ENCODE measurements around the gene GLIS1. TPM values are rescaled to one million over a fixed set of nuclear protein-coding genes. Genes with fewer than 3 reads are reported as not detected.

Gene GLIS1
- total RNA-seq, 1 experiment from 2014 or later: 0.24 TPM

DNA sequence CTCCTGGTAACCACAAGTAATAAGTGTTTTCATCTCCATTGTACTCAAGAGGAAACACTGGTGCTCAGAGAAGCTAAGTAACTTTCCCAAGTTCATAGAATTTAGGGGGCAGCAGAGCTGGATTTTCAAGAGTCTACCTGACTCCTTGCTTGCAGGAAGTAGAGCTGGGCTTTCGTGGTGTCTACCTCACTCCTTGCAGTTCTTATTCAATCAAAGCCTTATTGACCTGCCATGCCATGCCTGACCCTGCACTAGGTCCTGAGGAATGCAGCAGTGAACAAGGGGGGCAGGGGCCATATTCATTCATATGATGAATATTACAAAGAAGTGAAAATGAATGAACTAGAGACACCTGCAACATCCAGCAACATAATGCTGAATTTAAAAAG, 93.3 kb downstream of the GLIS1 start:
- ChIA-PET CTCF (no interaction called here), POLR2A (no interaction called here)
- DNase-seq (ENCODE audit: low spot score): no peak
- peaks cover 12% of the 10 kb centered on the region; the same call in 1 of the 2 replicates for H3K4me1 Mint-ChIP-seq
- ATAC-seq: no peak
- H3K27ac Mint-ChIP-seq: no peak overlapping the region
- no peaks in the 10 kb centered on the region for H3K9me3 Mint-ChIP-seq
- no peaks in the 10 kb centered on the region for H3K36me3 Mint-ChIP-seq
- TF ChIP-seq, protein P1, sequence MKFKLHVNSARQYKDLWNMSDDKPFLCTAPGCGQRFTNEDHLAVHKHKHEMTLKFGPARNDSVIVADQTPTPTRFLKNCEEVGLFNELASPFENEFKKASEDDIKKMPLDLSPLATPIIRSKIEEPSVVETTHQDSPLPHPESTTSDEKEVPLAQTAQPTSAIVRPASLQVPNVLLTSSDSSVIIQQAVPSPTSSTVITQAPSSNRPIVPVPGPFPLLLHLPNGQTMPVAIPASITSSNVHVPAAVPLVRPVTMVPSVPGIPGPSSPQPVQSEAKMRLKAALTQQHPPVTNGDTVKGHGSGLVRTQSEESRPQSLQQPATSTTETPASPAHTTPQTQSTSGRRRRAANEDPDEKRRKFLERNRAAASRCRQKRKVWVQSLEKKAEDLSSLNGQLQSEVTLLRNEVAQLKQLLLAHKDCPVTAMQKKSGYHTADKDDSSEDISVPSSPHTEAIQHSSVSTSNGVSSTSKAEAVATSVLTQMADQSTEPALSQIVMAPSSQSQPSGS (CRISPR knock-in tag; IDR thresholded peaks at IDR 0.05; ENCODE audit: borderline replicate concordance, low read depth): no peak
- TF ChIP-seq, protein P2, sequence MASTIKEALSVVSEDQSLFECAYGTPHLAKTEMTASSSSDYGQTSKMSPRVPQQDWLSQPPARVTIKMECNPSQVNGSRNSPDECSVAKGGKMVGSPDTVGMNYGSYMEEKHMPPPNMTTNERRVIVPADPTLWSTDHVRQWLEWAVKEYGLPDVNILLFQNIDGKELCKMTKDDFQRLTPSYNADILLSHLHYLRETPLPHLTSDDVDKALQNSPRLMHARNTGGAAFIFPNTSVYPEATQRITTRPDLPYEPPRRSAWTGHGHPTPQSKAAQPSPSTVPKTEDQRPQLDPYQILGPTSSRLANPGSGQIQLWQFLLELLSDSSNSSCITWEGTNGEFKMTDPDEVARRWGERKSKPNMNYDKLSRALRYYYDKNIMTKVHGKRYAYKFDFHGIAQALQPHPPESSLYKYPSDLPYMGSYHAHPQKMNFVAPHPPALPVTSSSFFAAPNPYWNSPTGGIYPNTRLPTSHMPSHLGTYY (CRISPR knock-in tag; IDR thresholded peaks at IDR 0.05): no peak
- TF ChIP-seq NFE2L1 (CRISPR knock-in tag; IDR thresholded peaks at IDR 0.05) (no peak), GTF2I (CRISPR knock-in tag; conservative IDR thresholded peaks at IDR 0.05) (no peak), IRF2 (CRISPR knock-in tag; IDR thresholded peaks at IDR 0.05; ENCODE audit: borderline replicate concordance, low read depth) (no peak), ETV6 (CRISPR knock-in tag; IDR thresholded peaks at IDR 0.05) (no peak), JAZF1 (CRISPR knock-in tag; IDR thresholded peaks at IDR 0.05) (no peak), ZNF121 (CRISPR knock-in tag; IDR thresholded peaks at IDR 0.05) (no peak), ATF1 (CRISPR knock-in tag; IDR thresholded peaks at IDR 0.05) (no peak), ZNF219 (CRISPR knock-in tag; IDR thresholded peaks at IDR 0.05; ENCODE audit: borderline replicate concordance) (no peak), TEAD1 (CRISPR knock-in tag; IDR thresholded peaks at IDR 0.05) (no peak)
- TF ChIP-seq, protein P3, sequence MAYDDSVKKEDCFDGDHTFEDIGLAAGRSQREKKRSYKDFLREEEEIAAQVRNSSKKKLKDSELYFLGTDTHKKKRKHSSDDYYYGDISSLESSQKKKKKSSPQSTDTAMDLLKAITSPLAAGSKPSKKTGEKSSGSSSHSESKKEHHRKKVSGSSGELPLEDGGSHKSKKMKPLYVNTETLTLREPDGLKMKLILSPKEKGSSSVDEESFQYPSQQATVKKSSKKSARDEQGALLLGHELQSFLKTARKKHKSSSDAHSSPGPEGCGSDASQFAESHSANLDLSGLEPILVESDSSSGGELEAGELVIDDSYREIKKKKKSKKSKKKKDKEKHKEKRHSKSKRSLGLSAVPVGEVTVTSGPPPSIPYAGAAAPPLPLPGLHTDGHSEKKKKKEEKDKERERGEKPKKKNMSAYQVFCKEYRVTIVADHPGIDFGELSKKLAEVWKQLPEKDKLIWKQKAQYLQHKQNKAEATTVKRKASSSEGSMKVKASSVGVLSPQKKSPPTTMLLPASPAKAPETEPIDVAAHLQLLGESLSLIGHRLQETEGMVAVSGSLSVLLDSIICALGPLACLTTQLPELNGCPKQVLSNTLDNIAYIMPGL (CRISPR knock-in tag; IDR thresholded peaks at IDR 0.05): no peak
- TF ChIP-seq, protein P4, sequence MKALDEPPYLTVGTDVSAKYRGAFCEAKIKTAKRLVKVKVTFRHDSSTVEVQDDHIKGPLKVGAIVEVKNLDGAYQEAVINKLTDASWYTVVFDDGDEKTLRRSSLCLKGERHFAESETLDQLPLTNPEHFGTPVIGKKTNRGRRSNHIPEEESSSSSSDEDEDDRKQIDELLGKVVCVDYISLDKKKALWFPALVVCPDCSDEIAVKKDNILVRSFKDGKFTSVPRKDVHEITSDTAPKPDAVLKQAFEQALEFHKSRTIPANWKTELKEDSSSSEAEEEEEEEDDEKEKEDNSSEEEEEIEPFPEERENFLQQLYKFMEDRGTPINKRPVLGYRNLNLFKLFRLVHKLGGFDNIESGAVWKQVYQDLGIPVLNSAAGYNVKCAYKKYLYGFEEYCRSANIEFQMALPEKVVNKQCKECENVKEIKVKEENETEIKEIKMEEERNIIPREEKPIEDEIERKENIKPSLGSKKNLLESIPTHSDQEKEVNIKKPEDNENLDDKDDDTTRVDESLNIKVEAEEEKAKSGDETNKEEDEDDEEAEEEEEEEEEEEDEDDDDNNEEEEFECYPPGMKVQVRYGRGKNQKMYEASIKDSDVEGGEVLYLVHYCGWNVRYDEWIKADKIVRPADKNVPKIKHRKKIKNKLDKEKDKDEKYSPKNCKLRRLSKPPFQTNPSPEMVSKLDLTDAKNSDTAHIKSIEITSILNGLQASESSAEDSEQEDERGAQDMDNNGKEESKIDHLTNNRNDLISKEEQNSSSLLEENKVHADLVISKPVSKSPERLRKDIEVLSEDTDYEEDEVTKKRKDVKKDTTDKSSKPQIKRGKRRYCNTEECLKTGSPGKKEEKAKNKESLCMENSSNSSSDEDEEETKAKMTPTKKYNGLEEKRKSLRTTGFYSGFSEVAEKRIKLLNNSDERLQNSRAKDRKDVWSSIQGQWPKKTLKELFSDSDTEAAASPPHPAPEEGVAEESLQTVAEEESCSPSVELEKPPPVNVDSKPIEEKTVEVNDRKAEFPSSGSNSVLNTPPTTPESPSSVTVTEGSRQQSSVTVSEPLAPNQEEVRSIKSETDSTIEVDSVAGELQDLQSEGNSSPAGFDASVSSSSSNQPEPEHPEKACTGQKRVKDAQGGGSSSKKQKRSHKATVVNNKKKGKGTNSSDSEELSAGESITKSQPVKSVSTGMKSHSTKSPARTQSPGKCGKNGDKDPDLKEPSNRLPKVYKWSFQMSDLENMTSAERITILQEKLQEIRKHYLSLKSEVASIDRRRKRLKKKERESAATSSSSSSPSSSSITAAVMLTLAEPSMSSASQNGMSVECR (CRISPR knock-in tag; IDR thresholded peaks at IDR 0.05; ENCODE audit: borderline replicate concordance): no peak
- TF ChIP-seq, protein P5, sequence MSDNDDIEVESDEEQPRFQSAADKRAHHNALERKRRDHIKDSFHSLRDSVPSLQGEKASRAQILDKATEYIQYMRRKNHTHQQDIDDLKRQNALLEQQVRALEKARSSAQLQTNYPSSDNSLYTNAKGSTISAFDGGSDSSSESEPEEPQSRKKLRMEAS (CRISPR knock-in tag; IDR thresholded peaks at IDR 0.05): no peak
- TF ChIP-seq, protein P6, sequence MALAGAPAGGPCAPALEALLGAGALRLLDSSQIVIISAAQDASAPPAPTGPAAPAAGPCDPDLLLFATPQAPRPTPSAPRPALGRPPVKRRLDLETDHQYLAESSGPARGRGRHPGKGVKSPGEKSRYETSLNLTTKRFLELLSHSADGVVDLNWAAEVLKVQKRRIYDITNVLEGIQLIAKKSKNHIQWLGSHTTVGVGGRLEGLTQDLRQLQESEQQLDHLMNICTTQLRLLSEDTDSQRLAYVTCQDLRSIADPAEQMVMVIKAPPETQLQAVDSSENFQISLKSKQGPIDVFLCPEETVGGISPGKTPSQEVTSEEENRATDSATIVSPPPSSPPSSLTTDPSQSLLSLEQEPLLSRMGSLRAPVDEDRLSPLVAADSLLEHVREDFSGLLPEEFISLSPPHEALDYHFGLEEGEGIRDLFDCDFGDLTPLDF (CRISPR knock-in tag; IDR thresholded peaks at IDR 0.05): no peak
- TF ChIP-seq, protein P7, sequence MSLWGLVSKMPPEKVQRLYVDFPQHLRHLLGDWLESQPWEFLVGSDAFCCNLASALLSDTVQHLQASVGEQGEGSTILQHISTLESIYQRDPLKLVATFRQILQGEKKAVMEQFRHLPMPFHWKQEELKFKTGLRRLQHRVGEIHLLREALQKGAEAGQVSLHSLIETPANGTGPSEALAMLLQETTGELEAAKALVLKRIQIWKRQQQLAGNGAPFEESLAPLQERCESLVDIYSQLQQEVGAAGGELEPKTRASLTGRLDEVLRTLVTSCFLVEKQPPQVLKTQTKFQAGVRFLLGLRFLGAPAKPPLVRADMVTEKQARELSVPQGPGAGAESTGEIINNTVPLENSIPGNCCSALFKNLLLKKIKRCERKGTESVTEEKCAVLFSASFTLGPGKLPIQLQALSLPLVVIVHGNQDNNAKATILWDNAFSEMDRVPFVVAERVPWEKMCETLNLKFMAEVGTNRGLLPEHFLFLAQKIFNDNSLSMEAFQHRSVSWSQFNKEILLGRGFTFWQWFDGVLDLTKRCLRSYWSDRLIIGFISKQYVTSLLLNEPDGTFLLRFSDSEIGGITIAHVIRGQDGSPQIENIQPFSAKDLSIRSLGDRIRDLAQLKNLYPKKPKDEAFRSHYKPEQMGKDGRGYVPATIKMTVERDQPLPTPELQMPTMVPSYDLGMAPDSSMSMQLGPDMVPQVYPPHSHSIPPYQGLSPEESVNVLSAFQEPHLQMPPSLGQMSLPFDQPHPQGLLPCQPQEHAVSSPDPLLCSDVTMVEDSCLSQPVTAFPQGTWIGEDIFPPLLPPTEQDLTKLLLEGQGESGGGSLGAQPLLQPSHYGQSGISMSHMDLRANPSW (CRISPR knock-in tag; conservative IDR thresholded peaks at IDR 0.05; ENCODE audit: low read depth): no peak
- TF ChIP-seq, protein P8, sequence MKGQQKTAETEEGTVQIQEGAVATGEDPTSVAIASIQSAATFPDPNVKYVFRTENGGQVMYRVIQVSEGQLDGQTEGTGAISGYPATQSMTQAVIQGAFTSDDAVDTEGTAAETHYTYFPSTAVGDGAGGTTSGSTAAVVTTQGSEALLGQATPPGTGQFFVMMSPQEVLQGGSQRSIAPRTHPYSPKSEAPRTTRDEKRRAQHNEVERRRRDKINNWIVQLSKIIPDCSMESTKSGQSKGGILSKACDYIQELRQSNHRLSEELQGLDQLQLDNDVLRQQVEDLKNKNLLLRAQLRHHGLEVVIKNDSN (CRISPR knock-in tag; IDR thresholded peaks at IDR 0.05): no peak
- H3K27me3 Mint-ChIP-seq (ENCODE audit: low read depth): no peaks in the 10 kb centered on the region; the same call in 1 of the 2 replicates
- no peak overlapping the region for H3K4me3 Mint-ChIP-seq
